GM03348 (cell line): ENCODE results near the gene RNF126.
"Not testable (repeated sequence)": the region's sequence is repeated elsewhere in the genome, so short reads cannot be mapped to it uniquely, and the experiment has no call there.

Source experiments
- DNase-seq: peaks from one replicate; pipeline ENCODE4 v3.0.0; 2012; ENCODE audit warnings: low spot score

Gene RNF126

DNA sequence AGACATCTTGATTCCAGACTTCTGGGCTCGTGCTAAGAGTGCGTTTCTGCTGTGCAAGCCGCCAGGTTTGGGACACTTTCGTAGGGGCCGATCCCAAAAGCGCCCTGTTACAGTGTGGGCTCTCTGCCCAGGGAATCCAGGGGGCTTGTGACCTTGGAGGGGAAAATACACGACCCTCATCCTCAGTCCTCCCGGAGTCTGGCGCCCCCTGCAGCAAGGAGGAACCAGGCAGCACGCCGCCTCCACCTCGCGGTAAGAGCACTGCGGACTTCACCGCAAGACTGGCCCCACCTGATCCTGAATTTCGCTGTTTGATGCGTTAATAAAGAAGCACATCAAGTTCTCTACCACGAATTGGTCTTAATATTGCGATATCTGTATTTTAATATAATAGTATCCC, 34.8 kb downstream of the RNF126 start:
- DNase-seq: no peak

DNA sequence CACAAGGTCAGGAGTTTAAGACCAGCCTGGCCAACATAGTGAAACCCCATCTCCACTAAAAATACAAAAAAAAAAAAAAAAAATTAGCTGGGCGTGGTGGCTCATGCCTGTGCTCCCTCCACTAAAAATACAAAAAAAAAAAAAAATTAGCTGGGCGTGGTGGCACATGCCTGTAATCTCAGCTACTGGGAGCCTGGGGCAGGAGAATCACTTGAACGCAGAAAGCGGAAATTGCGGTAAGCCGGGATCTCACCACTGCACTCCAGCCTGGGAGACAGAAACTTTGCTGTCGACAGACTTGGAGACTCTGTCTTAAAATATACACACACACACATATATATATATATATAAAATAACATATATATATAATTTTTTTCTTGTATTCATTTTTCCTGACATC, 36.4 kb downstream of the RNF126 start:
- not testable (repeated sequence) for DNase-seq

DNA sequence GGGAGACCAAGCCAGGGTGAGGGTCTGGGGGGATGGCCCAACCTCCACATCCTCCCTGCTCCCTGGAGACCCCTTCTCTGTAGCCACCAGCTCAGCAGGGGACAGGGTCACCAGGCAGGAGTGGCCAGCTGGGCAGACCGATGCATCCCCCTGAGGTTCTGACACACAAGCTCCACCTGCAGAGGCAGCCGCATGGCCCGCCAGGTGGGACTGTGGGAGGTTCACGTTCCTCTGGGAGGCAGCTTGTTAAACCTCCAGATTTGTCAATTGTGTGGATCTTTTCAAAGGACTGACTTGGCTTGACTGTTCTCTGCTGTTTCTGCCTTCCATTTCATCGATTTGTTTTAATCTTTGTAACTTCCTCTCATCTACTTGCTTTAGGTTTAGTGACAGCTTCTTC, 37.8 kb downstream of the RNF126 start:
- no peak for DNase-seq

DNA sequence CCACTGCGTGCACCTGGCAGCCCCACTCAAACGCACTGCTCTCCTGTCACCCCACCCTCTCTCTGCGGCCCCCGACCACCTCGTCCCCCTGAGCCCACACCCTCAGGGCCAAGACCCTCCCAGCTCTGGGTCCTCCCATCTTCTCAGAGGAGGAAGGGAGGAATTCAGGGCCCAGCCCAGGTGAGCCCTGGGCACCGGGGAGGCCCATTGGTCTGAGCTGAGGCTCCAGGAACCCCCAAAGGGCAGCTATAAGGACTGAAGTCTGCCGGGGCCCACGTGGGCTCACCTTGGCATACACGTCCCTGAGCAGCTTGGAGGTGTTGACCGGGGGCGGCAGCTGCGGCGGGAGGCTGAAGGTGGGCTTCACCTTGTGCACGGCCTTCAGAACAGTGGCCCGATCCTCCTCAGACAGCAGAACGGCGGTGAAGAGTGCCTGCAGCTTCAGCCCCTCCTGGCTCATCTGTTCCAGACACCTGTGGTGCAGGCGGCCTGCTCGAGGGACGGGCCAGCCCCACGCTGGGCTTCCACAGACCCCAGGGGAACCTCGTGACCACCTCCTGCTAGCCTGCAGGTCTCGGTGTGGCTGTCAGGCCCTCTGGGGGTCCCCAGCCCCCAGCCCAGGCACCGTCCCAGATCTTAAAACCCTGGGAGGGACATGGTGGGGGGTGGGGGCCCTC, 38.4 kb downstream of the RNF126 start:
- no peak for DNase-seq

- DNase-seq: no peak
These were observed 39.0 kb downstream of the RNF126 start for GRCh38 chr19:623974-624373.

DNA sequence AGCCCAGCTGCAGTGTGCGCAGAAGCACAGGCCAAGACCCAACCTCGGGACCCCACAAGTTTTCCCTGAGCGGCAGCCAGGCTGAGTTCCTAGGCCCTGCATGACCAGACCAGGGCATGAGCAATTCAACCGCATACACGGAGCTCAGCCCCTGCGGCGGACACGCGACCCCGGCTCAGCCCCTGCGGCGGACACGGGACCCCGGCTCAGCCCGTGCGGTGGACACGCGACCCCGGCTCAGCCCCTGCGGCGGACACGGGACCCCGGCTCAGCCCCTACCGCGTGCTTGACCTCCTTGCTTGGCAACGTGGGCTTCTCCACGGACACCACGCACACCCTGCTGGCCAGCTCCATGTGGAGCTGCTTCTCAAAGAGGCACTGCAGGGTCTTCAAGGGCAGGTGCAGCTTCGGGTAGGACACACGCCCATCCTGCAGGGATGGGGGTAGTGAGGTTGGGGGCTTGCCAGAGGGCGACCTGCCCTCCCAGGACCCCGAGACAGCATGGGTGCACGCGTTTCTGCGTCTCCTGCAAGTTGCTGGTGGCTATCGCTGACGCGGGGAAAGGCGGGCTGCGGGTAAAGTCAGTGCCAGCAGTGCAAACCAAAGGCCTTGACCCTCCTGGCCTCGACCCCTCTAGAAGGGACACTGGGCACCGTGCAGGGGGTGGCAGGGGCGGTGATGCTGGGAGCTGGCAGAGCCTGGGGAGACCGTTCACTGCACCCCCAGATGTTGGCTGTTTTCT, 39.7 kb downstream of the RNF126 start:
- DNase-seq: no peak

GRCh38 chr19:622666-623065, 40.3 kb downstream of the RNF126 start:
- DNase-seq: no peak

- no peak for DNase-seq
These were observed 41.2 kb downstream of the RNF126 start for GRCh38 chr19:621819-622218.

DNA sequence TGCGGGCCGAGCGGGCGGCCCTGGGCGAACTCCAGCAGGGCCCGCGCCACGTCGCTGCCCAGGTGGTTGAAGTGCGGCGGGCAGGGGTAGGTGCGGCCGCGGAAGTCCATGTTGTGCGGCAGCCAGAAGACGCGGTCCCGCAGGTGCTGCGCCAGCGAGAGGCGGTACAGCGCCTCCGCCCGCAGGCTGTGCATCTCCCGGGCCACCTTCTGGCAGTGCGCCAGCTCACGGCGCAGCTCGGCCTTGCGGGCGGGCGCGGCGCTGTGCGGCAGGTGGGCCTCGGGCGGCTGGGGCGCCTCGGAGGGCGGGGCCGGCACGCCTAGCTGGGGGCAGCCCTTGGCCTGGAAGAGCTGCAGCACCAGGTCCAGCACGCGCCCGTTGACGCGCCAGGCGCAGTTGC, 41.8 kb downstream of the RNF126 start:
- DNase-seq: not testable (repeated sequence)

DNA sequence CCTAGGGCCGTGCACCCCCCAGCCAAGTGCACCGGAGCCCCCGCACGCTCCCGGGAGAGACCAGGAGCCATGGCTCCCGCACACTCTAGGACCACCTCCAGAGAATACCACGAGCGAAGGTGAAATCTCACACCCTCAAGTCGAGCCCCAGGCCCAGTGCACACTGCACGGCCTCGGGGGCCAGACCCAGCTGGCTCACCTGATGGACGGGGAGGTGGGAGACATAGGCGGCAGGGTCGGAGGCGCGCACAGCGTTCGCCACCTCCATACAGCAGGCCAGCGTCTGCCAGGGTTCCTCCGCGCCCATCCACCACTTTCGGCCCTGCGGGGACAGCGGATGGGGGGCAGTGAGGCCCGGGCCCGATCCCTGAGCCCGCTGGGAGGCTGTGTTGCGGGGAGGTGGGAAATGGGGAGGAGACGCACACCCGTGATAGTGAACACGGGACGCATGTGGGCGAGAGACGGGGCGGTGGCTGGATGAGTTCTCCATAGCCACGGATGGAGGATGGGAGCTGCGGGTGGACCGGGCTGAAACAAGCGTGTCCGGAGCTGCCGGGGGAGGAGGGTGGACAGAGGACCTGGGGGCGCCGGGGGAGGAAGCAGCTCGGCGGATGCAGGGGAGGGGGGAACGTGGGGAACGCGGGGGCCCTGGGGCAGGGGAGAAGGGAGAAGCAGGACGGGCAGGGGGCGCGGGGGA, 42.7 kb downstream of the RNF126 start:
- no peak for DNase-seq

- DNase-seq: no peak
These were observed 43.6 kb downstream of the RNF126 start for GRCh38 chr19:619286-620002.

GRCh38 chr19:618674-619285, 44.2 kb downstream of the RNF126 start:
- no peak for DNase-seq

GRCh38 chr19:618247-618619, 44.8 kb downstream of the RNF126 start:
- no peak for DNase-seq

DNA sequence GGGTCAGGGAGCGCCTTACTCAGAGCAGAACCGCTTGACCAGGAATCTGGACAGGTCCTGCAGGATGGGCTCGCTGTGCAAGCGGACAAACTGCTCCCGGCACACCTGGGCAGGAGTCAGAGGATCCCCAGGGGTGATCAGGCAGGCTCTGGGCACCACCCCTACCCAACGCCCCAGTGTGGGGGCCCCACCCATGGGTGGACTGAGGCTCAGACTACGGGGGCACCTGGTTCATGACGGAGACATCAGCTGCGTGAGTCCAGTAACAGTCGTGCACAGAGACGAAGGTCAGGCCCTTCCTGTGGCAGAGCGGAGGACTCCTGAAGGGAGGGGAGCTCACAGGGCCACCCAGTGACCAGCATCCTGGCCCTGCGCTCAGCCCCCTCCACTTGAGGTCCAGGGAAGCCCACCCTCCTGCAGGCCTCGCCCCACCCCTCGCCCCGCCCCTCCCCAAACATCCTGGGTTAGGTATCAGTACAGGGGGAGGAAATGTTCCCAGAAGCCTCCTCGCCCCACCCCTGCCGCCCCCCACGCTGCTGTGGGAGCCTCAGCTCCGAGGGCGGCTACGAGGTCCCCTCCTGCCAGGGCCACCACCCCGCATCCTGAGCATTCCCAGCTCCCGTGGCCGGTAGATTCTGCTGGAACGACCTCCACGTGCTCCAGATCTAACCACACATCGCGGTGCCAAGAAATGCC, 45.3 kb downstream of the RNF126 start:
- DNase-seq: no peak

GRCh38 chr19:616747-617526, 46.1 kb downstream of the RNF126 start:
- DNase-seq: no peak

- no peak for DNase-seq
These were observed 46.8 kb downstream of the RNF126 start for GRCh38 chr19:616062-616700.

DNA sequence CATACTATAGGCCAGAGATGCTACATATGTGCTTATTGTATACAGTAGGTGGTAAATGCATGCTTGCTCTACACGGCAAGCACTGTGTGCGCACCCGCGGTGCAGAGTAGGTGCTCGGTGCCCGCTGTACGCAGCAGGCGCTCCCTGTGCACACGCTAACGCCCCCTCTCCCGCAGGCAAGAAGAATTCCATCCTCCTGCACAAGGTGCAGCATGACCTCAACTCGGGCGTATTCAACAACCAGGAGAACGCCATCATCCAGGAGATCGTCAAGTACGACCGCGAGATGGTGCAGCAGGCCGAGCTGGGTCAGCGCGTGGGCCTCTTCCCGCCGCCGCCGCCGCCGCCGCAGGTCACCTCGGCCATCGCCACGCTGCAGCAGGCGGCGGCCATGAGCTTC, 47.4 kb downstream of the RNF126 start:
- no peak for DNase-seq

GRCh38 chr19:613732-614567, 49.1 kb downstream of the RNF126 start:
- no peak for DNase-seq

GRCh38 chr19:612941-613340, 50.1 kb downstream of the RNF126 start:
- DNase-seq: no peak
